Calu3 (cell line): Measurements from ENCODE around the gene C4BPA. TPM values are rescaled to one million over a fixed set of nuclear protein-coding genes. Genes with fewer than 3 reads are reported as not detected.

Source experiments
- BruUV-seq: library from RNA; stranded (reverse); fragments of 400-500 nt; replicated peaks from 2 replicates; lab custom pipeline; 2021; lab: Mats Ljungman, UMichigan
- CTCF ChIA-PET: fragments of 300-600 bp; sonication (Branson Sonifier 250); formaldehyde crosslinking; loops from one replicate; lab custom pipeline; 2022; ENCODE audit warnings: antibody characterized with exemption; lab: Charles Lee
- DNase-seq: peaks from one replicate; pipeline ENCODE4 v3.0.0; 2022
- H3K27ac Mint-ChIP-seq: one replicate; pipeline ENCODE4 v1.8.0; 2022; ENCODE audit warnings: mixed read lengths; ENCODE audit not compliant: unreplicated experiment
- H3K27me3 Mint-ChIP-seq: one replicate; pipeline ENCODE4 v1.8.0; 2022; ENCODE audit warnings: mixed read lengths; ENCODE audit not compliant: unreplicated experiment
- H3K36me3 Mint-ChIP-seq: one replicate; pipeline ENCODE4 v1.8.0; 2022; ENCODE audit warnings: mild to moderate bottlenecking, moderate library complexity, mixed read lengths; ENCODE audit not compliant: insufficient read depth, unreplicated experiment
- H3K4me1 Mint-ChIP-seq: one replicate; pipeline ENCODE4 v1.8.0; 2022; ENCODE audit warnings: mild to moderate bottlenecking, low read depth, mixed read lengths; ENCODE audit not compliant: unreplicated experiment
- H3K4me3 Mint-ChIP-seq: one replicate; pipeline ENCODE4 v1.8.0; 2022; ENCODE audit warnings: mild to moderate bottlenecking, low read depth, moderate library complexity, mixed read lengths; ENCODE audit not compliant: unreplicated experiment
- H3K9me3 Mint-ChIP-seq: one replicate; pipeline ENCODE4 v1.8.0; 2022; ENCODE audit warnings: low read depth, mixed read lengths; ENCODE audit not compliant: unreplicated experiment
- CTCF ChIP-seq: fragments of 200-600 bp; IDR thresholded peaks from one replicate; pipeline ENCODE4 v1.8.0; 2022; ENCODE audit warnings: antibody characterized with exemption; ENCODE audit not compliant: unreplicated experiment
- intact Hi-C: fragments of 100-400 bp; cut with micrococcal nuclease; formaldehyde crosslinking; loops from one replicate; pipeline ENCODE4 v1.10.0; 2022; ENCODE audit not compliant: unreplicated experiment
- total RNA-seq: library from RNA; stranded (reverse); gene quantifications from 2 replicates; pipeline ENCODE4 v1.2.3, GENCODE V29; 2022

The C4BPA gene
- total RNA-seq, 1 experiment from 2014 or later = 1.0 TPM

- Mint-ChIP-seq H3K27ac (no peak overlapping the region), H3K9me3 (no peaks in the 10 kb centered on the region), H3K4me3 (no peak overlapping the region), H3K36me3 (no peaks in the 10 kb centered on the region), H3K27me3 (no peaks in the 10 kb centered on the region), H3K4me1 (peaks cover 5% of the 10 kb centered on the region)
- no peak for TF ChIP-seq CTCF
- intact Hi-C loops = no loop called here
- CTCF ChIA-PET = no interaction called here
- DNase-seq = no peak
- BruUV-seq = no TSS peak
Observed at GRCh38 chr1:207179036-207179435, 75.0 kb downstream of the C4BPA start.

- H3K4me1 Mint-ChIP-seq = peaks cover 5% of the 10 kb centered on the region
- no TSS peak for BruUV-seq
- no peak overlapping the region for H3K27ac Mint-ChIP-seq
- CTCF ChIA-PET = interaction anchor here (0.8 to 2.0 kb wide), 8 partner anchors 41 to 318 kb away, joined by 3 to 13 read pairs (median 4); partner anchors contain the start of gene CD55
- no peak for DNase-seq
- H3K4me3 Mint-ChIP-seq = no peak overlapping the region
- TF ChIP-seq CTCF = no peak
- H3K36me3 Mint-ChIP-seq = no peaks in the 10 kb centered on the region
- H3K27me3 Mint-ChIP-seq = no peaks in the 10 kb centered on the region
- no peaks in the 10 kb centered on the region for H3K9me3 Mint-ChIP-seq
- intact Hi-C loops = loop anchor here (1.0 to 5.0 kb wide), 4 partner anchors 80 to 317 kb away; no protein-coding TSS in a partner anchor
Observed at GRCh38 chr1:207181847-207182246, 77.8 kb downstream of the C4BPA start.

- no peak for DNase-seq
- CTCF ChIA-PET = no interaction called here
- Mint-ChIP-seq H3K4me3 (no peak overlapping the region), H3K36me3 (no peaks in the 10 kb centered on the region), H3K9me3 (no peaks in the 10 kb centered on the region), H3K27me3 (no peaks in the 10 kb centered on the region), H3K27ac (no peak overlapping the region), H3K4me1 (peaks cover 16% of the 10 kb centered on the region)
- BruUV-seq = no TSS peak
- no peak for TF ChIP-seq CTCF
- intact Hi-C loops = no loop called here
Observed at GRCh38 chr1:207186503-207186902, 82.5 kb downstream of the C4BPA start.

- no TSS peak for BruUV-seq
- CTCF ChIA-PET = no interaction called here
- Mint-ChIP-seq H3K36me3 (no peaks in the 10 kb centered on the region), H3K27me3 (no peaks in the 10 kb centered on the region), H3K4me3 (no peak overlapping the region), H3K27ac (no peak overlapping the region), H3K4me1 (peaks cover 11% of the 10 kb centered on the region), H3K9me3 (no peaks in the 10 kb centered on the region)
- intact Hi-C loops = no loop called here
- TF ChIP-seq CTCF = no peak
- DNase-seq = no peak
Observed at GRCh38 chr1:207188901-207189300, 84.9 kb downstream of the C4BPA start.
